HEK293 (cell line): Measurements from ENCODE around the gene ANKRD40CL.

Experiments used
- CTCF ChIA-PET: fragments of 350-600 bp; formaldehyde crosslinking; extraction: SDS; loops from one replicate; lab custom pipeline; 2021; ENCODE audit warnings: antibody characterized with exemption; lab: Yijun Ruan, JAX
- POLR2A ChIA-PET: fragments of 300-600 bp; formaldehyde crosslinking; extraction: SDS; loops from one replicate; lab custom pipeline; 2020; ENCODE audit warnings: antibody characterized with exemption, inconsistent platforms; lab: Yijun Ruan, JAX
- H3K27ac ChIP-seq: fragments of 200-500 bp; sonication (Bioruptor generic); 2 replicates; pipeline ENCODE4 v1.5.1; 2014; ENCODE audit warnings: low read depth, low read length, control low read depth, inconsistent platforms; ENCODE audit errors: extremely low read depth
- H3K36me3 ChIP-seq, 2 experiments: fragments of 200-500 bp in 1 of 2; sonication (Bioruptor generic) in 1 of 2; 1 replicate in 1 of 2; 2 replicates in 1 of 2; pipeline ENCODE4 v1.5.1; 2014 to 2017; ENCODE audit warnings: inconsistent platforms in 2 of 2, low read length in 2 of 2; ENCODE audit not compliant: control insufficient read depth in 2 of 2, insufficient read depth in 1 of 2
- H3K4me1 ChIP-seq: fragments of 200-500 bp; sonication (Bioruptor generic); 2 replicates; pipeline ENCODE4 v1.5.1; 2014; ENCODE audit warnings: mild to moderate bottlenecking, low read length, inconsistent platforms; ENCODE audit not compliant: control insufficient read depth, insufficient read depth
- H3K4me3 ChIP-seq: 2 replicates; pipeline ENCODE4 v1.5.1; 2011; ENCODE audit warnings: low read depth, mild to moderate bottlenecking, control low read depth, low read length, moderate library complexity
- H3K9me3 ChIP-seq: fragments of 200-500 bp; sonication (Bioruptor generic); 2 replicates; pipeline ENCODE4 v1.5.1; 2014; ENCODE audit warnings: low read depth, low read length, inconsistent platforms; ENCODE audit not compliant: control insufficient read depth, insufficient read depth
- GLIS1 ChIP-seq: fragments of 450-650 bp; formaldehyde crosslinking; IDR thresholded peaks from 2 replicates; pipeline ENCODE4 v1.5.1; 2016; ENCODE audit warnings: missing biosample characterization, missing genetic modification characterization
- SETDB1 ChIP-seq: IDR thresholded peaks from one replicate; pipeline ENCODE4 v1.6.1; 2017; ENCODE audit warnings: mild to moderate bottlenecking, low read length, moderate library complexity, mixed read lengths; ENCODE audit not compliant: insufficient read length
- TRIM28 ChIP-seq: IDR thresholded peaks from 2 replicates; pipeline ENCODE4 v1.6.1; 2011; ENCODE audit warnings: low read length, control low read depth, borderline replicate concordance
- ZBTB1 ChIP-seq: fragments of 450-650 bp; formaldehyde crosslinking; IDR thresholded peaks from 2 replicates; pipeline ENCODE4 v1.5.1; 2016; ENCODE audit warnings: missing biosample characterization, missing genetic modification characterization
- ZBTB44 ChIP-seq: fragments of 450-650 bp; IDR thresholded peaks from 2 replicates; pipeline ENCODE4 v1.5.1; 2018; ENCODE audit warnings: missing biosample characterization, mild to moderate bottlenecking, missing genetic modification characterization
- ZNF121 ChIP-seq: fragments of 450-650 bp; formaldehyde crosslinking; IDR thresholded peaks from 2 replicates; pipeline ENCODE4 v1.5.1; 2016; ENCODE audit warnings: missing biosample characterization, missing genetic modification characterization
- ZNF133 ChIP-seq: fragments of 450-650 bp; formaldehyde crosslinking; IDR thresholded peaks from 2 replicates; pipeline ENCODE4 v1.5.1; 2016; ENCODE audit warnings: missing biosample characterization, missing genetic modification characterization
- ZNF169 ChIP-seq: fragments of 450-650 bp; formaldehyde crosslinking; IDR thresholded peaks from 2 replicates; pipeline ENCODE4 v1.5.1; 2016; ENCODE audit warnings: missing biosample characterization, missing genetic modification characterization
- ZNF398 ChIP-seq: fragments of 450-650 bp; formaldehyde crosslinking; IDR thresholded peaks from 2 replicates; pipeline ENCODE4 v1.5.1; 2017; ENCODE audit warnings: missing biosample characterization, missing genetic modification characterization
- ZNF433 ChIP-seq: fragments of 450-650 bp; formaldehyde crosslinking; IDR thresholded peaks from 2 replicates; pipeline ENCODE4 v1.5.1; 2016; ENCODE audit warnings: missing biosample characterization, missing genetic modification characterization, low read depth
- ZNF549 ChIP-seq: fragments of 450-650 bp; IDR thresholded peaks from 2 replicates; pipeline ENCODE4 v1.5.1; 2018; ENCODE audit warnings: missing biosample characterization, missing genetic modification characterization, mild to moderate bottlenecking, inconsistent platforms, moderate library complexity
- ZNF561 ChIP-seq: fragments of 450-650 bp; IDR thresholded peaks from 2 replicates; pipeline ENCODE4 v1.5.1; 2018; ENCODE audit warnings: missing biosample characterization, missing genetic modification characterization, borderline replicate concordance
- ZNF639 ChIP-seq: fragments of 450-650 bp; formaldehyde crosslinking; IDR thresholded peaks from 2 replicates; pipeline ENCODE4 v1.5.1; 2016; ENCODE audit warnings: missing biosample characterization, missing genetic modification characterization
- ZNF677 ChIP-seq: fragments of 450-650 bp; IDR thresholded peaks from 2 replicates; pipeline ENCODE4 v1.5.0; 2018; ENCODE audit warnings: missing biosample characterization, mild to moderate bottlenecking, missing genetic modification characterization, moderate library complexity
- ZNF785 ChIP-seq: fragments of 450-650 bp; formaldehyde crosslinking; IDR thresholded peaks from 2 replicates; pipeline ENCODE4 v1.5.1; 2016; ENCODE audit warnings: missing biosample characterization, missing genetic modification characterization
- ZSCAN30 ChIP-seq: fragments of 450-650 bp; IDR thresholded peaks from 2 replicates; pipeline ENCODE4 v1.5.1; 2018; ENCODE audit warnings: missing biosample characterization, mild to moderate bottlenecking, missing genetic modification characterization, moderate library complexity
- TF ChIP-seq, protein P1 (sequence below): fragments of 450-650 bp; formaldehyde crosslinking; IDR thresholded peaks from 2 replicates; pipeline ENCODE4 v1.5.1; 2016; ENCODE audit warnings: missing biosample characterization, missing genetic modification characterization
- TF ChIP-seq, protein P2 (sequence below): fragments of 450-650 bp; formaldehyde crosslinking; IDR thresholded peaks from 2 replicates; pipeline ENCODE4 v1.5.1; 2017; ENCODE audit warnings: missing biosample characterization, missing genetic modification characterization

The ANKRD40CL gene

DNA sequence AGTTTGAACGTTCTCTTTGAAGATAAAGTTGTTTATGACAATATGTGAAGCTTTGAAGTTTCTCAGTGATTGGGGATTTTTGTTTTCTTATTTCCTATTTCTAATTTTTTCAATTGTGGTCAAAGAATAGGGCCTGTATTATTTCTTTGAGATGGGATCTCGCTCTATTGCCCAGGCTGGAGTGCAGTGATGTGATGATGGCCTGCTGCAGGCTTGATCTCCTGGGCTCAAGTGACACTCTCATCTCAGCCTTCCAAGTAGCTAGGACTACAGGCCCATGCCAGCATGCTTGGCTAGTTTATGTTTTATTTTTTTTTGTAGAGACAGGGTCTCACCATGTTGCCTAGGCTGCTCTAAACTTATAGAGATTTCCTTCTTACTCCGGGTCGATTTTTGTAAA is 11.7 kb upstream of the ANKRD40CL start:
- POLR2A ChIA-PET, result interaction anchor here (1.5 kb wide), 1 partner anchor 87 kb away, joined by 5 read pairs; the partner anchor contains the start of gene TOB1
- Histone ChIP-seq H3K27ac (no peak overlapping the region), H3K4me3 (no peak overlapping the region), H3K36me3 (no peaks in the 10 kb centered on the region), H3K9me3 (no peaks in the 10 kb centered on the region), H3K4me1 (no peaks in the 10 kb centered on the region)
- CTCF ChIA-PET, result interaction anchor here (0.7 to 3.1 kb wide), 5 partner anchors 10 to 229 kb away, joined by 3 to 26 read pairs (median 4); no protein-coding TSS in a partner anchor
- TF ChIP-seq ZNF133 (tag by site-specific recombination), result no peak
- peak; percentile 63 for TF ChIP-seq ZNF121

GRCh38 chr17:50778471-50778870 is 11.2 kb upstream of the ANKRD40CL start:
- H3K27ac ChIP-seq, result no peak overlapping the region
- ChIA-PET CTCF (interaction anchor here (0.7 to 3.1 kb wide), 4 partner anchors 9 to 230 kb away, joined by 3 to 26 read pairs (median 6); no protein-coding TSS in a partner anchor), POLR2A (interaction anchor here (1.5 kb wide), 1 partner anchor 88 kb away, joined by 5 read pairs; the partner anchor contains the start of gene TOB1)
- no peaks in the 10 kb centered on the region for H3K36me3 ChIP-seq
- no peaks in the 10 kb centered on the region for H3K4me1 ChIP-seq
- H3K9me3 ChIP-seq, result no peaks in the 10 kb centered on the region
- TF ChIP-seq GLIS1 (tag by site-specific recombination) (no peak), ZNF433 (no peak), ZNF398 (tag by site-specific recombination) (no peak)
- no peak overlapping the region for H3K4me3 ChIP-seq

GRCh38 chr17:50775926-50776325 is 8.6 kb upstream of the ANKRD40CL start:
- Histone ChIP-seq H3K4me3 (no peak overlapping the region), H3K9me3 (no peaks in the 10 kb centered on the region), H3K27ac (no peak overlapping the region), H3K4me1 (no peaks in the 10 kb centered on the region), H3K36me3 (no peaks in the 10 kb centered on the region)
- ChIA-PET POLR2A (no interaction called here), CTCF (interaction anchor here (0.6 to 1.2 kb wide), 2 partner anchors 77 to 379 kb away, joined by 3 to 4 read pairs; no protein-coding TSS in a partner anchor)
- TF ChIP-seq, protein P1, sequence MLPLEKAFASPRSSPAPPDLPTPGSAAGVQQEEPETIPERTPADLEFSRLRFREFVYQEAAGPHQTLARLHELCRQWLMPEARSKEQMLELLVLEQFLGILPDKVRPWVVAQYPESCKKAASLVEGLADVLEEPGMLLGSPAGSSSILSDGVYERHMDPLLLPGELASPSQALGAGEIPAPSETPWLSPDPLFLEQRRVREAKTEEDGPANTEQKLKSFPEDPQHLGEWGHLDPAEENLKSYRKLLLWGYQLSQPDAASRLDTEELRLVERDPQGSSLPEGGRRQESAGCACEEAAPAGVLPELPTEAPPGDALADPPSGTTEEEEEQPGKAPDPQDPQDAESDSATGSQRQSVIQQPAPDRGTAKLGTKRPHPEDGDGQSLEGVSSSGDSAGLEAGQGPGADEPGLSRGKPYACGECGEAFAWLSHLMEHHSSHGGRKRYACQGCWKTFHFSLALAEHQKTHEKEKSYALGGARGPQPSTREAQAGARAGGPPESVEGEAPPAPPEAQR (tag by site-specific recombination), result no peak
- TF ChIP-seq, protein P2, sequence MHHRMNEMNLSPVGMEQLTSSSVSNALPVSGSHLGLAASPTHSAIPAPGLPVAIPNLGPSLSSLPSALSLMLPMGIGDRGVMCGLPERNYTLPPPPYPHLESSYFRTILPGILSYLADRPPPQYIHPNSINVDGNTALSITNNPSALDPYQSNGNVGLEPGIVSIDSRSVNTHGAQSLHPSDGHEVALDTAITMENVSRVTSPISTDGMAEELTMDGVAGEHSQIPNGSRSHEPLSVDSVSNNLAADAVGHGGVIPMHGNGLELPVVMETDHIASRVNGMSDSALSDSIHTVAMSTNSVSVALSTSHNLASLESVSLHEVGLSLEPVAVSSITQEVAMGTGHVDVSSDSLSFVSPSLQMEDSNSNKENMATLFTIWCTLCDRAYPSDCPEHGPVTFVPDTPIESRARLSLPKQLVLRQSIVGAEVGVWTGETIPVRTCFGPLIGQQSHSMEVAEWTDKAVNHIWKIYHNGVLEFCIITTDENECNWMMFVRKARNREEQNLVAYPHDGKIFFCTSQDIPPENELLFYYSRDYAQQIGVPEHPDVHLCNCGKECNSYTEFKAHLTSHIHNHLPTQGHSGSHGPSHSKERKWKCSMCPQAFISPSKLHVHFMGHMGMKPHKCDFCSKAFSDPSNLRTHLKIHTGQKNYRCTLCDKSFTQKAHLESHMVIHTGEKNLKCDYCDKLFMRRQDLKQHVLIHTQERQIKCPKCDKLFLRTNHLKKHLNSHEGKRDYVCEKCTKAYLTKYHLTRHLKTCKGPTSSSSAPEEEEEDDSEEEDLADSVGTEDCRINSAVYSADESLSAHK (tag by site-specific recombination), result no peak
- no peak for TF ChIP-seq ZNF169 (tag by site-specific recombination)
- no peak for TF ChIP-seq ZNF677 (tag by site-specific recombination)
- TF ChIP-seq ZBTB44 (tag by site-specific recombination), result no peak
- TF ChIP-seq ZBTB1 (tag by site-specific recombination), result no peak
- TF ChIP-seq TRIM28, result no peak
- no peak for TF ChIP-seq ZNF549 (tag by site-specific recombination)
- no peak for TF ChIP-seq SETDB1
- no peak for TF ChIP-seq ZNF561 (tag by site-specific recombination)
- no peak for TF ChIP-seq ZNF639 (tag by site-specific recombination)
- no peak for TF ChIP-seq ZSCAN30 (tag by site-specific recombination)
- TF ChIP-seq ZNF433, result no peak
- TF ChIP-seq ZNF785 (tag by site-specific recombination), result no peak
